ENCODE measurements around the gene LPO.

The LPO gene

DNA sequence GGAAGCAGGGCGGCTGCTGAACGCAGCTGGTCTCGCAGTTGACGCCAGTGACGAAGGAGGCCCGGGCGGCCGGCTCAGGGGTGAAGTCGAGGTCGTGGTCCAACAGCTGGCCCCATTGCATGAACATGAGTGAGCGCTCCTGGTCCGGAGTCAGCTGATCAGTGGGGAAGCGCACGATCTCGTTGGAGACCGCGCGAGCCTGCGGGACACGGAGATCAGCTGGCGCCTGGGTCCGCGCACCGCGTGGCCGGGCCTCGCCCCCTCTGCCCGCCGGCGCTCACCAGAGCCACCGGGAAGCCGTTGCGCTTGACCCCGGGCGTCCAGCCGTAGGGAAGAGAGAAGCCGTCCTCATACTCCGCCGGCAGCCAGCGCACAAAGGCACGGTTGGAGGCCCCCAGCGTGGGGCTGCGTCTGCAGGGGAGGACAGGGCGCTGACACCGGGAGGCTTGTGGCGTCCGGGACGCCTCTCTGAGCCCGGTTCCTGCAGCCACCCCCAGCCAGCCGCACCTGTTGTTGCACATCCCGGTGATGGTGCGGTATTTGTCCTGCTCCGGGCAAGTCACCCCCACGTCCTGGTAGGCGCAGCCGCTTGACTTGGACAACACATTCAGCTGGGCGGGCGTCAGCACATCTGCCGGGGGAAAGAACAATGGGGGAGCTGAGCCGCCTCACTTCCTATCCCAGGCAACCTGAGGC, 40.8 kb downstream of the LPO start:
- DNase-seq, result no peak

DNA sequence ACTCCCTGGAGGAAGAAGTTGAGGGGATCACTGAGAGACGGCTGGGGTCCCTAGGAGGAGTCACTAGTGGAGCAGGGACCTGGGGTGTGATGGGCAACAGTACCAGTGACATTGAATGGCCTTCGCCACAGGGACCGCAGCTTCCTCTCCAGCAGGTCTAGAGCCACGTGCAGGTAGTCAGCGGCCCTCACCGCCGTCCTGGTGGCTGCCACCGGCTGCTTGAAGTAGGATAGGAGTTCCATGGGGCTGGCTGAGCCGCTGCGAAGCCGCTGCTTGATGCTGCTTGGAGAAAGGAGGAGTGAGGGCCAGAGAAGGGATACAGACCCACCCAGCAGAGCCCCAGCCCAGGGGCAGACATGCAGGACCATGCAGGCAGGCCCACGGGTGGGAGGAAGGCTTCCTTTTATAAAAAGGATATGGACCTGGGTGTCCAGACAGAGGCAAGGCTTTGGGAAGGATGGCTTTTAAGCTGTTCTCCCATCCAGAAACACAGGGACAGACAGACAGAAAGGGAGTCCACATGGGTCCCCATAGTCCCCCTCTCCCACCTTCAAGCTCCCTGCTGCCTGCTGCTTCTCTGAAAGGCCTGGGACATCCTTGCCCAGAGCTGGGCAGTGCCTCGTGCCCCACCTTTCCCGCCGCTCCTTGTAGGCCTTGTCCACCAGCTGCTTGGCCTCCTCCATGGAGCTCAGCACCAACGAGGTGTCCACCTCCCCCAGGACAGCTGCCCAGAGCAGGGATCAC, 41.5 kb downstream of the LPO start:
- no peak for DNase-seq

DNA sequence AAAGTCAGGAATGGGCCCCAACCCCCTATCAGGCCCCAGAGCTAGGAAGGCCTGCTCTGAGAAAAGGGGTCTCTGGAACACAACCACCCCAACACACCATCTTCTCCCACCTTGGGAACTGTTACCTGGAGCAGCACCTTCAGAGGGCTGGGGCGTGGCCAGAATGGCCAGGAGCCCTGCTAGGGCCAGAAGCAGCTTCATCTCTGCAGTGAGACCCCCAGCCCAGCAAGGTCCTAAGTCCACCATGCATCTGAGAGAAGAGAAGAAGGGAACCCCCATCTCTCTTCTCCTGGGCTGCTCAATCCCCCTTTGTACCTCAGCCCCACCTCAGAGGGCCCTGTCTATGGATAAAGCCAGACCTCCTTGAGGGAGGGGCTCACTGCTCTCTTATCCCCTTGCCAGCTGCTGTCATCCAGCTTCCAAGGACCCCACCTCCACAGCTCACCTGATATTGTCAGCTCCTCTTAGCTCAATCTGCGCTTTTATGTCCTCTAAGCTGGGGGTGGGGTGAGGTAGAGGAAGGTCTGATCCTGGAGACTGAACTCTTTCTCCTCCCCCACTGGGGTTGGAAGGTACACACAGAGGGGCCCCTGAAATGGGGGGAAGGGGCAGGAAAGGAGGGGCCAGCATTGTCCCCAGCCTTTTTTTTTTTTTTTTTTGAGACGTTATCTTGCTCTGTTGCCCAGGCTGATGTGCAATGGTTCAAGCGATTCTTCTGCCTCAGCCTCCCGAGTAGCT, 42.3 kb downstream of the LPO start, which contains the start of gene MPO:
Gene MPO (minus strand): TSS at position 456 of the 738 bp plus-strand sequence. CDS start 177 bp downstream, at position 279.
- no peak for DNase-seq

DNA sequence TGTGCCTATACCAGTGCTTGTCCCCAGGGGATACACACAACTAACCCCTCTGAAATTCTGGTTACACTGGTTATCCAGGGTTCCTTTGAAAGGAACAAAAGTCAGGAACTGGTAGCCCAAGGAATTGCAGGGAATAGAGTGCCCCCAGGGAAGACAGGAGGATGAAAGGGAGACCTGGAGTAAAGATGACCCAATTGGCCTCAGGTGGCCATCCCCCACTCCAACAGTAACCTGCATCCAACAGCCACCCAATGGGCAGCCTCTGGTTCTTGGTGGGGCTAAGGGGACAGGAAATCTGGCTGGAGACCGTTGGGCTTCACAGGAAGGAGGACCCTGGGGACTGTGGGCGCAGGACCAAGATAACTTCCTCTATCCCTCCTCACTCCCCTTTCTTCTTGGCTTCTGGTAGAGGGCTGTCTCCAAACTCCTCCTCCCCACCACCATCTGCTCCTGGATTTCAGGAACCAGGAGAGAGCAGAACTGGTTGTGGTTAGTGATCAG, 43.2 kb downstream of the LPO start:
- DNase-seq, result no peak

DNA sequence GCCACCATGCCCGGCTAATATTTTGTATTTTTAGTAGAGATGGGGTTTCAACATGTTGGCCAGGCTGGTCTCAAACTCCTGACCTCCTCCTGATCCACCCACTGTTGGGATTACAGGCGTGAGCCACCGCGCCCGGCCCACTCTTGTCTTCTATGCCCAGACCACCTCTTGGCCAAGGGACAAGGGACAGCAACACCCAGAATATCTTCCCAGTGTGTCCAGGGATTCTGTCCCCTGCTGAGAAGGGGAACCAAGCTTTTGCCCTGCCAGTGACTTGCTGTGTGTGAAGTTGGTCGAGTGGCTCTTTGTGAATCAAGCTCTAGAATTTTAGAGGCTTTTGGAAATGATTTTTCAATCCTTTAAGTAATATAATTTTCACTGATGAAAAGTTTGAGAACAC, 44.1 kb downstream of the LPO start:
- DNase-seq, result no peak

GRCh38 chr17:58283674-58284612, 45.6 kb downstream of the LPO start:
- DNase-seq, result no peak

DNA sequence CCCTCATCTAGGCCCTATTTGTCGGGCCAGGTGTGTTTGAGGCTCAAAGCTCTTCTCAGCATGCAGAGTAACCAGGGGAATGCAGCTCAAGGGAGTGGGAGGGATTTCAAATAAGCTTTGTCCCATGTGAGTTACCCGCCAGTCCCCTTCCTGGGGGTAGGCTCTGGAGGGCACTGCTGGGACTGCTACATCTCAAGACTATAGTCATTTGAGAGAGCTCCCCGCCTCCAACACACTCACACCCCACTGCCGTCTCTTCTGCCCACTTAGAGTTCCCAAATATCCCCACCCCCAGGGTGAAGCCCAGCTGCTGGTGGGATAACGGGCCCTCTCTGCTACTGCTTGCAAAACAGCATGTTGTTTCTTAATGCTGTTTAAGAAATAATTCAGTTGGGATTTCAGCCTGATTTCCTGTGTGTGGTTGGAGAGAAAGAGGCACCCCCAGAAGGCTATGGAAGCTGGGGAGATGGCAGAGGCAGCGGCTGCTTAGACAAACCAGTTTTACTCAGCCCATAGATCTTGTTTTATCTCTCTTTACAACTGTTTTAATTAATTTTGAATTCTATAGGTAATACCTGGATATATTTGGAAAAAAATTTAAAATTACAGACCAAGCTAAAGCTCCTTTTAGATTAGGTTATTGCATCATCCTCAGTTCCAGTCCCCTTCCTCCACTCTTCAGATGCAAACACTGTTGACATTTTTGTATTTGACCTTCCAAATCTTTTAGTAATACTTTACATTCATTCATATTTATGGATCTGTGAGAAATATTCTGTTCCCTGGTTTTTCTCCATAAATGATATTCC, 46.4 kb downstream of the LPO start:
- DNase-seq, result no peak

- DNase-seq, result no peak
Measured at GRCh38 chr17:58285422-58285810, 47.0 kb downstream of the LPO start.

DNA sequence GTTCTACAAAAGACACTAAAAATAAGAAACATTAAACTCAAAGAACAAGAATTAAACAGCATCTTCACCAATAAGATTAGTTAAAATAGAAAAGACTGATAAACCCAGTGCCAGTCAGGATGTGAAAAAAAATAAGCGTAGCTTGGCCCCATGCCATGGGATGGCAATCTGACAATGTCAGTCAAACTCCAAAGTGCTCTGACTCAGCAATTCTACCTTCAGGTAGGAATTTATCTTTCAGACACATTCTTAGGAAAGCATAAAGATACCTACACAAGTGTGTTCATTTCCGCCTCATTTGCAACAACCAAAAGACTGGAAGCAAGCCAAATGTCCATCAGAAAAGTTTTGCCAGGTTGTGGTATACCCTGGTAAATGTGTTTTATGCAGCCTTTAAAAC, 51.5 kb downstream of the LPO start:
- DNase-seq, result no peak

DNA sequence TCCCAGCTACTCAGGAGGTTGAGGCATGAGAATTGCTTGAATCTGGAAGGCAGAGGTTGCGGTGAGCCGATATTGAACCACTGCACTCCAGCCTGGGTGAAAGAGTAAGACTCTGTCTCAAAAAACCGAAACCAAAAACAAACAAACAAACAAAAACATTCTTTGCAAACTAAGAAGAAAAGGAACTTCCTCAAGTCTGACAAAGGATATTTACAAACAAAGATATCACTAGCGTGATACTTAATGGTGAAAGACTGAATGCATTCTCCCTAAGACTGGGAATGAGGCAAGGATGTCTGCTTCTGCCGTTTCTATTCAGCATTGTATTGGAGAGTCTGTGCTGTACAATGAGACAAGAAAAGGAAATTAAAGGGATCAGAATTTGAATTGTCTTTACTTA, 52.9 kb downstream of the LPO start:
- DNase-seq, result no peak

DNA sequence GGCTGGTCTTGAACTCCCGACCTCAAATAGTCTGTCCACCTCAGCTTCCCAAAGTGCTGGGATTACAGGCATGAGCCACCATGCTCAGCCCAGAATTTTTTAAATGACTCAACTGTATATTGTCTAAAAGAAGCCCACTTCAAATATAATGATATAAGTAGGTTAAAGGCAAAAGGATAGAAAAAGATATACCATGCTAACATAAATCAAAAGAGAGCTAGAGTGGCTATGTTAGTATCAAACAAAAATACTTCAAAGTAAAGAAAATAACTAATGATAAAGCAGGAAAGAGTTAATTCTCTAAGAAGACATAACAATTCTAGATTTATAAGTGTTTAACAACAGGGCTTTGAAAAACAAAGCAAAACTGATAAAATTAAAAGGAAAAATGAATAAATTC, 55.6 kb downstream of the LPO start:
- no peak for DNase-seq

- DNase-seq, result no peak
Measured at GRCh38 chr17:58300336-58300735, 62.0 kb downstream of the LPO start.

GRCh38 chr17:58301504-58302150, 63.2 kb downstream of the LPO start:
- DNase-seq, result no peak

DNA sequence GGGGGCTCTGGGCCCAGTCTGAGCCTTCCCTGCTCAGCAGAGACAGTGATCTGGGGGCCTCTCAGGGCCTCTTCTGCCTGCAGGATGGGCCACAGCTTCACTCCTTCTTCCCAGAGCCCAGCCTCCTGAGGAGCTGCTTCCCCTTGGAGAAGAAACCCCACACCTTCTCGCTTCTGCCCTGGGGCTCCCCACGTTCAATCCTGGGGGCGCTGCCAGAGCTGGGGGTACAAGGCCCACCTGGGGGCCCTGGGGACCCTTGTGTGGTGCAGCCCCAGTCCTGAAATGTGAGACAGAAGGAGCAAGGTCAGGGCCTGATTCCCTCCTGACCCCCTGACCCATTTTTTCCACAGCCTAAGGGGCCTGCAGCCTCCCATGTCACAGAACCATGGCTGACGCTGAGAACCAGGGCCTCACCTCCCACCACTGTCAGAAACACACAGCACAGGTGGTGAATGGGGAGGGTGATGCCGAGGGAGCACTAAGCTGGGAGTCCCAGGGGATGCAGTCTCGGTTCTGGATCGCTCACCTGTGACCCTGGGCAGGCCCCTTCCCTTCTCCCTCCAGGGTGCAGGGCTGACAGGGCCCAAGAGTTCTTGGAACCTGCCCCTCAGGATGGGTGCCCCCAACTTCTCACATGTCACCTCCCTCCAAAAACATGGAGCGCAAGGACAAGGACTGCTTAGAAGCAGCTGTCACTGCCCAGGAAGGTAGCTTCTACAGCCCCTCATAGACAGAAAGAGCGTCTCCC, 64.0 kb downstream of the LPO start:
- no peak for DNase-seq

- no peak for DNase-seq
Measured at GRCh38 chr17:58302919-58303585, 64.7 kb downstream of the LPO start.

GRCh38 chr17:58303971-58304749, 65.8 kb downstream of the LPO start:
- DNase-seq, result no peak

- DNase-seq, result no peak
Measured at GRCh38 chr17:58304750-58305486, 66.5 kb downstream of the LPO start.

- no peak for DNase-seq
Measured at GRCh38 chr17:58305626-58306025, 67.2 kb downstream of the LPO start.

Data from hippocampal formation (tissue), 2 donors.